ENCODE data around the gene JUP. TPM values are rescaled to one million over a fixed set of nuclear protein-coding genes. Genes with fewer than 3 reads are reported as not detected.

The JUP gene
- total and polyA plus RNA-seq, 2 of the 13 experiments (the other 11 are each of a cell fraction or from before 2014, with no cell fraction given) = 12.1 to 20.6 TPM

GRCh38 chr17:41772586-41773189 lies 13.8 kb downstream of the JUP start (continued):
- no peak for TF ChIP-seq KIAA2018 (CRISPR knock-in tag; IDR thresholded peaks at IDR 0.05; ENCODE audit: borderline replicate concordance)
- no peak for TF ChIP-seq RNF219 (CRISPR knock-in tag; IDR thresholded peaks at IDR 0.05)
- 0 out of 2 replicates have a peak, but pooled peaks have one; percentile 27 for TF ChIP-seq ZNF800 (CRISPR knock-in tag; IDR thresholded peaks at IDR 0.05)
- no peak for TF ChIP-seq HDAC6 (IDR thresholded peaks at IDR 0.05; ENCODE audit: low read depth, low read length)
- no peak for TF ChIP-seq ZNF607 (CRISPR knock-in tag; IDR thresholded peaks at IDR 0.05; ENCODE audit: borderline replicate concordance)
- TF ChIP-seq HIC2 (CRISPR knock-in tag; IDR thresholded peaks at IDR 0.05; ENCODE audit: low read depth) = peak; percentile 60; the same call in 1 of the 2 replicates
- no peak for TF ChIP-seq MBD4 (IDR thresholded peaks at IDR 0.05; ENCODE audit: borderline replicate concordance, low read length)
- peak; percentile 19; the same call in 1 of the 2 replicates for TF ChIP-seq TFE3 (CRISPR knock-in tag; IDR thresholded peaks at IDR 0.05)
- TF ChIP-seq HMG20B (CRISPR knock-in tag; conservative IDR thresholded peaks at IDR 0.05) = no peak; the same call in 1 of the 2 replicates
- peak; percentile 91 for TF ChIP-seq MTERF4 (CRISPR knock-in tag; IDR thresholded peaks at IDR 0.05)
